ENCODE results near the gene PPIB.
"Not testable (repeated sequence)": the region's sequence is repeated elsewhere in the genome, so short reads cannot be mapped to it uniquely, and the experiment has no call there.

Gene PPIB

DNA sequence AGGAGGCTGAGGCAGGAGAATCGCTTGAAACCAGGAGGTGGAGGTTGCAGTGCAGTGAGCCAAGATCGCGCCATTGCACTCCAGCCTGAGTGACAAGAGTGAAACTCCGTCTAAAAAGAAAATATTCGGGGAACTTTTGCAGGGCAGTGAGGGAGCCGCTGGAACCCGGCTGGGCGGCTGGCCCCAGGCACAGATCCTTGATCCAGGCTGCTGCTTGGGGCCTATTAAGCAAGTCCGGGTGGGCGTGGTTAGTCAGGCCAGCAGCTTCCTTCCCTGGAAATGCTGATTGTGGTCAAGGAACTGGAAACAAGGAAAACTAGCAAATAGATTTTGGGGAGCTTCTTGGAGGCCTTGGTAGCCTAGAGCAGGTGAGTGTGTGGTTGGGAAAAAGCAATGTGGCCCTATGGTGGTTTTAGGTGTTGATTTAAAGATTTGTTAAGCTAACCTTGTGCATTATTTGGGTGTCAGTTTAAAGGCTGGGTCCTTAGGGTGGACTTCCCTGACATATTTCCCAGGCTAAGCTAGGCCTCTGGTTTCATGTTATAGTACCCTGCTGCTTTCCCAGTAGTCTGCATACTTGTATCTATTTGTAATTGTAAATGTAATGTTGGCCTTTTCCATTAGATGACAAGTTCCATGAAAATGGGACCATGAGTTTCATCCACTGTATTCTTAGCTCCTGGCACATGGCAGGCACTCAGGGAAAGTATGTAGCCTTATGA, 29.0 kb downstream of the PPIB start:
- H3K4me3 ChIP-seq (ENCODE audit: low read depth in 1 of 2, low read length in 2 of 2): no peak overlapping the region
- no peak overlapping the region for H3K27ac ChIP-seq (ENCODE audit: low read length)
- no peaks in the 10 kb centered on the region for H3K9me3 ChIP-seq (ENCODE audit: control insufficient read depth in 1 of 2, low read length in 2 of 2)
- H3K36me3 ChIP-seq (ENCODE audit: control insufficient read depth in 1 of 2, insufficient read depth in 2 of 2, low read length in 2 of 2): peaks cover 72 to 93% of the 10 kb centered on the region in 2 donors
- H3K4me1 ChIP-seq (ENCODE audit: control insufficient read depth in 1 of 2, insufficient read depth in 2 of 2, low read length in 2 of 2): peaks cover 0 to 10% of the 10 kb centered on the region in 2 donors
- H3K27me3 ChIP-seq (ENCODE audit: low read depth, low read length): no peaks in the 10 kb centered on the region

- H3K4me1 ChIP-seq (ENCODE audit: control insufficient read depth in 1 of 2, insufficient read depth in 2 of 2, low read length in 2 of 2): peaks cover 0 to 10% of the 10 kb centered on the region in 2 donors
- no peaks in the 10 kb centered on the region for H3K9me3 ChIP-seq (ENCODE audit: control insufficient read depth in 1 of 2, low read length in 2 of 2)
- H3K27ac ChIP-seq (ENCODE audit: low read length): no peak overlapping the region
- no peaks in the 10 kb centered on the region for H3K27me3 ChIP-seq (ENCODE audit: low read depth, low read length)
- no peak overlapping the region for H3K4me3 ChIP-seq (ENCODE audit: low read depth in 1 of 2, low read length in 2 of 2)
- H3K36me3 ChIP-seq (ENCODE audit: control insufficient read depth in 1 of 2, insufficient read depth in 2 of 2, low read length in 2 of 2): peaks cover 74 to 94% of the 10 kb centered on the region in 2 donors
Observed at GRCh38 chr15:64132217-64132616, 30.6 kb downstream of the PPIB start.

- Histone ChIP-seq H3K36me3 (ENCODE audit: control insufficient read depth in 1 of 2, insufficient read depth in 2 of 2, low read length in 2 of 2) (peaks cover 72 to 94% of the 10 kb centered on the region in 2 donors), H3K4me1 (ENCODE audit: control insufficient read depth in 1 of 2, insufficient read depth in 2 of 2, low read length in 2 of 2) (peaks cover 0 to 10% of the 10 kb centered on the region in 2 donors), H3K27ac (ENCODE audit: low read length) (no peak overlapping the region), H3K27me3 (ENCODE audit: low read depth, low read length) (no peaks in the 10 kb centered on the region), H3K4me3 (ENCODE audit: low read depth in 1 of 2, low read length in 2 of 2) (no peak overlapping the region), H3K9me3 (ENCODE audit: control insufficient read depth in 1 of 2, low read length in 2 of 2) (no peaks in the 10 kb centered on the region)
Observed at GRCh38 chr15:64131547-64131946, 31.3 kb downstream of the PPIB start.

DNA sequence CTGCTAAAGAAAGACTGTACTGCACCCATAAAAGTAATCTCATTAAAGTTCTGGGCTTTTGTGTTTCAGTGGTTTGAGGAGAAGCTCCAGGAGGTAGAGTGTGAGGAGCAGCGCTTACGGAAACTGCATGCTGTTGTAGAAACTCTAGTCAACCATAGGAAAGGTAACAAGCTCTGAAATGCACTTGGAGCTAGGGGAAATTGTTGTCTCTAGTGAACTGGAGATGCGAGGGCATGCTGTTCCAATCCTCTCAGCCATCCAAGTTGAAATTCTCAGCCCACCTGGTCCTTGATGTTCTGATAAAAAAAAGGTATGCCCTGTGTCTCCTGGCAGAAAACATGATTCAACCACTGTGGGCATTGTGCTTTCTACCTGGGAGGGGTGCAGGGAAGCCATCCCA, 32.7 kb downstream of the PPIB start:
- peaks cover 0 to 10% of the 10 kb centered on the region in 2 donors for H3K4me1 ChIP-seq (ENCODE audit: control insufficient read depth in 1 of 2, insufficient read depth in 2 of 2, low read length in 2 of 2)
- no peaks in the 10 kb centered on the region for H3K27me3 ChIP-seq (ENCODE audit: low read depth, low read length)
- H3K36me3 ChIP-seq (ENCODE audit: control insufficient read depth in 1 of 2, insufficient read depth in 2 of 2, low read length in 2 of 2): peaks cover 72 to 91% of the 10 kb centered on the region in 2 donors
- H3K4me3 ChIP-seq (ENCODE audit: low read depth in 1 of 2, low read length in 2 of 2): no peak overlapping the region
- H3K9me3 ChIP-seq (ENCODE audit: control insufficient read depth in 1 of 2, low read length in 2 of 2): no peaks in the 10 kb centered on the region
- H3K27ac ChIP-seq (ENCODE audit: low read length): no peak overlapping the region

DNA sequence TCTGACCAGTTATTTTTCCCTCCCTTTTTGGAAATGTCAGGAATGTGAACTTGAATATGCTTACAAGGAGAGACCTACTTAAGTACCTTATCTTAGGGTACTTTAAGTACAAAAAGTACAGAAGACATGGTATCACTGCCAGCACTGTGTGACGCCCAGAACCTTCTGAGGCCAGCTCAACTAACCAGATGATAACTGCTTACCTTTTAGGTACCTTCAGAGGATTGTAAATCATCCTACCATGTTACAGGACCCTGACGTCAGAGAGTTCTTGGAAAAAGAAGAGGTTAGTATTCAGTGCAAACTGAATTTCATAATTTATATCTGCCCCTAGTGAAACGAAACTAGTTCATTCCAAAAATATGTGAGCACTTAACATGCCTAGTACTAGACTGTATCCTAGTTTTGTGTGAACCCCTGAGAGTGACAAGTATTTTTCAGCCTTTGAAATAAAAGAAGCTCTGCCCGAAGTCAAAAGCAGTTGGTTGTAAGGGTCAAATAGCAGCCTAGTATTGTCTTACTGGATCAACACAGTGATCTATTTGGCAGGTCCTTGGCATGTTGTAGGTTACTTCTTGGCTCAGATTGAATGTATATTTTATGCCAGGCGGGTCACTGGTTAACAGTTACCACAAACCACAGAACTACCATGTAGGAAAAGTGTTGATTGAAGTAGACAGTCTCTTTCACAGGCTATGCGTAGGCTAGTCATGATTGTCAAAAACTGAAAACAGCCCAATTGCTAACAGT, 35.1 kb downstream of the PPIB start:
- H3K9me3 ChIP-seq (ENCODE audit: control insufficient read depth in 1 of 2, low read length in 2 of 2): no peaks in the 10 kb centered on the region
- H3K27me3 ChIP-seq (ENCODE audit: low read depth, low read length): no peaks in the 10 kb centered on the region
- H3K4me1 ChIP-seq (ENCODE audit: control insufficient read depth in 1 of 2, insufficient read depth in 2 of 2, low read length in 2 of 2): no peaks in the 10 kb centered on the region
- H3K4me3 ChIP-seq (ENCODE audit: low read depth in 1 of 2, low read length in 2 of 2): no peak overlapping the region
- peaks cover 80 to 87% of the 10 kb centered on the region in 2 donors for H3K36me3 ChIP-seq (ENCODE audit: control insufficient read depth in 1 of 2, insufficient read depth in 2 of 2, low read length in 2 of 2)
- H3K27ac ChIP-seq (ENCODE audit: low read length): no peak overlapping the region

DNA sequence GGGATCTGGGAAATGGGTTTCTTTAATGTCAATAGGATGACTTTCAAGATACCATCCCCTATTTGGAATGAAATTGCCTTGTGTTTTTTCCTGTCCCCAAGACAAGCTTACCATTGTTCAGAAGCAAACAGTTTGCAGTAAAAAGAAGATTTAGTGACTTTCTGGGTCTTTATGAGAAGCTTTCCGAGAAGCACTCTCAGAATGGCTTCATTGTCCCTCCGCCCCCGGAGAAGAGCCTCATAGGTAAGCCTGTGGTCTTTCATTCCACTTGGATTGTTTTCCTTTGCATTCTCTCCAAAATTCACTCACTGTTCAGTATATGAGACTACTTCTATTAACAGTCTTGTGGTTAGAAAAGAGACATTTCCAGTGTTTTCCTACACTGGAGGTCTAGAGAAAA, 36.8 kb downstream of the PPIB start:
- no peaks in the 10 kb centered on the region for H3K9me3 ChIP-seq (ENCODE audit: control insufficient read depth in 1 of 2, low read length in 2 of 2)
- no peaks in the 10 kb centered on the region for H3K27me3 ChIP-seq (ENCODE audit: low read depth, low read length)
- no peaks in the 10 kb centered on the region for H3K4me1 ChIP-seq (ENCODE audit: control insufficient read depth in 1 of 2, insufficient read depth in 2 of 2, low read length in 2 of 2)
- H3K36me3 ChIP-seq (ENCODE audit: control insufficient read depth in 1 of 2, insufficient read depth in 2 of 2, low read length in 2 of 2): peaks cover 79 to 84% of the 10 kb centered on the region in 2 donors
- no peak overlapping the region for H3K27ac ChIP-seq (ENCODE audit: low read length)
- H3K4me3 ChIP-seq (ENCODE audit: low read depth in 1 of 2, low read length in 2 of 2): no peak overlapping the region

- H3K9me3 ChIP-seq (ENCODE audit: control insufficient read depth in 1 of 2, low read length in 2 of 2): no peaks in the 10 kb centered on the region
- peaks cover 75 to 86% of the 10 kb centered on the region in 2 donors for H3K36me3 ChIP-seq (ENCODE audit: control insufficient read depth in 1 of 2, insufficient read depth in 2 of 2, low read length in 2 of 2)
- no peaks in the 10 kb centered on the region for H3K4me1 ChIP-seq (ENCODE audit: control insufficient read depth in 1 of 2, insufficient read depth in 2 of 2, low read length in 2 of 2)
- no peak overlapping the region for H3K4me3 ChIP-seq (ENCODE audit: low read depth in 1 of 2, low read length in 2 of 2)
- no peaks in the 10 kb centered on the region for H3K27me3 ChIP-seq (ENCODE audit: low read depth, low read length)
- no peak overlapping the region for H3K27ac ChIP-seq (ENCODE audit: low read length)
Observed at GRCh38 chr15:64122936-64123351, 39.9 kb downstream of the PPIB start.

DNA sequence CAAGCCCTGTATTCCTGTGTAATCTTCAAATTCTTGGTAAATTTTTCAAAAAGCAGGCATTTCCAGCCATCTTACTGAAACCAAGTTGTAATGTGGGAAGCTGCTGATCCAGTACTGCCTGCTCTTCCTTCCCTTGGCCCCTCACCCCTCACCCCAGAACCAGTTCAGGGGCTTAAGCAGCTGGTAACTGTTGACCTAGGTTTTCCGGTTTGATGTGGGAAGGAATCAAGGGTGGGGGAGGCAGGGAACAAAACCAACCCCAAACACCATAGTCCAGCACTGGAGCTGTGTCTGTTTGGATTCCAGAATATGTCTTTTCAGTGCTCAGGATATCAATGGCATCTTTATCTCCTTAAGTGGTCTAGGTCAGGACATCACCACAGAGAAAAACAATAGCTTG, 40.4 kb downstream of the PPIB start:
- Histone ChIP-seq H3K36me3 (ENCODE audit: control insufficient read depth in 1 of 2, insufficient read depth in 2 of 2, low read length in 2 of 2) (peaks cover 74 to 86% of the 10 kb centered on the region in 2 donors), H3K27ac (ENCODE audit: low read length) (no peak overlapping the region), H3K9me3 (ENCODE audit: control insufficient read depth in 1 of 2, low read length in 2 of 2) (no peaks in the 10 kb centered on the region), H3K4me1 (ENCODE audit: control insufficient read depth in 1 of 2, insufficient read depth in 2 of 2, low read length in 2 of 2) (no peaks in the 10 kb centered on the region), H3K27me3 (ENCODE audit: low read depth, low read length) (no peaks in the 10 kb centered on the region), H3K4me3 (ENCODE audit: low read depth in 1 of 2, low read length in 2 of 2) (no peak overlapping the region)

- peaks cover 69 to 85% of the 10 kb centered on the region in 2 donors for H3K36me3 ChIP-seq (ENCODE audit: control insufficient read depth in 1 of 2, insufficient read depth in 2 of 2, low read length in 2 of 2)
- H3K27ac ChIP-seq (ENCODE audit: low read length): no peak overlapping the region
Observed at GRCh38 chr15:64121614-64122013, 41.2 kb downstream of the PPIB start.

GRCh38 chr15:64120322-64120721, 42.5 kb downstream of the PPIB start:
- not testable (repeated sequence) for H3K9me3 ChIP-seq (ENCODE audit: control insufficient read depth in 1 of 2, low read length in 2 of 2); H3K27me3 ChIP-seq (ENCODE audit: low read depth, low read length); H3K4me3 ChIP-seq (ENCODE audit: low read depth in 1 of 2, low read length in 2 of 2); H3K4me1 ChIP-seq (ENCODE audit: control insufficient read depth in 1 of 2, insufficient read depth in 2 of 2, low read length in 2 of 2); H3K27ac ChIP-seq (ENCODE audit: low read length)
- peaks cover 74 to 89% of the 10 kb centered on the region in 2 donors for H3K36me3 ChIP-seq (ENCODE audit: control insufficient read depth in 1 of 2, insufficient read depth in 2 of 2, low read length in 2 of 2)

More at GRCh38 chr15:64121614-64122013, 41.2 kb downstream of the PPIB start:
- no peak overlapping the region for H3K4me3 ChIP-seq (ENCODE audit: low read depth in 1 of 2, low read length in 2 of 2)
- H3K4me1 ChIP-seq (ENCODE audit: control insufficient read depth in 1 of 2, insufficient read depth in 2 of 2, low read length in 2 of 2): no peaks in the 10 kb centered on the region
- no peaks in the 10 kb centered on the region for H3K9me3 ChIP-seq (ENCODE audit: control insufficient read depth in 1 of 2, low read length in 2 of 2)
- no peaks in the 10 kb centered on the region for H3K27me3 ChIP-seq (ENCODE audit: low read depth, low read length)

DNA sequence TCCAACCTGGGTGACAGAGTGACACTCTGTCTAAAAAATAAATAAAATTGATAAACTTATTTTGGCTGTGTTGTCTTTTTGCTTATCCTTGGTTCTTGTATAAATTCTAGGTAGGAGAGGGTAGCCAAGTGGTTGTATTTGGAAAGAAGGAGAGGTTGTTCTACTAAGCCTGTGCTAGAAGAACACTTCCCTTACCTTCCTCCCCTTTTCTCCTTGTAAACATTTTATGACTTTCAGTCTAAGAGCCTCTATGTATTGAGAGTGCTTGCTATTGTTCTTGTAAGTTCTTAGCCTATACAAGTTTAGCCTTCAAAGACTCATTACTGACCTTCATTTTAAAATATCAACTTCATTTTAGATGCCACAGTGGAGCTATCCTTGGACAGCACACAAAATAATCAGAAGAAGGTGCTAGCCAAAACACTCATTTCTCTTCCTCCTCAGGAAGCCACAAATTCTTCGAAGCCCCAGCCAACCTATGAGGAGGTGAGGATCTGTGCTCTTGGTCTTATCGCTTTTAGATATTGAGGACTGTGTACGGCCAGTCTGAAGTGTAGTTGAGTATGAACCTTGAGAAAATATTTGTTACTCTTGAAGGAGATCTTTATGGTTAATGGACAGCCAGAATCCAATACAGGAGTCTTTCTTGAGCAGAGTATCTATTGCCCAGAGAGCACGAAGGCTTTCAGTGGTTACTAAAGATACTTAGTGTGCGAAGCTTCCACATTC, 44.9 kb downstream of the PPIB start:
- Histone ChIP-seq H3K4me1 (ENCODE audit: control insufficient read depth in 1 of 2, insufficient read depth in 2 of 2, low read length in 2 of 2) (no peaks in the 10 kb centered on the region), H3K4me3 (ENCODE audit: low read depth in 1 of 2, low read length in 2 of 2) (no peak overlapping the region), H3K9me3 (ENCODE audit: control insufficient read depth in 1 of 2, low read length in 2 of 2) (no peaks in the 10 kb centered on the region), H3K36me3 (ENCODE audit: control insufficient read depth in 1 of 2, insufficient read depth in 2 of 2, low read length in 2 of 2) (peaks cover 78 to 94% of the 10 kb centered on the region in 2 donors), H3K27me3 (ENCODE audit: low read depth, low read length) (no peaks in the 10 kb centered on the region), H3K27ac (ENCODE audit: low read length) (no peak overlapping the region)
